ENCODE results near the gene ZNF454. TPM values are rescaled to one million over a fixed set of nuclear protein-coding genes. Genes with fewer than 3 reads are reported as not detected.
A peak's percentile ranks its signal among the peaks of the same experiment; 100 is the strongest.

Gene ZNF454
- total and polyA plus RNA-seq, 2 experiments from 2014 or later, result 4.9 to 5.9 TPM

DNA sequence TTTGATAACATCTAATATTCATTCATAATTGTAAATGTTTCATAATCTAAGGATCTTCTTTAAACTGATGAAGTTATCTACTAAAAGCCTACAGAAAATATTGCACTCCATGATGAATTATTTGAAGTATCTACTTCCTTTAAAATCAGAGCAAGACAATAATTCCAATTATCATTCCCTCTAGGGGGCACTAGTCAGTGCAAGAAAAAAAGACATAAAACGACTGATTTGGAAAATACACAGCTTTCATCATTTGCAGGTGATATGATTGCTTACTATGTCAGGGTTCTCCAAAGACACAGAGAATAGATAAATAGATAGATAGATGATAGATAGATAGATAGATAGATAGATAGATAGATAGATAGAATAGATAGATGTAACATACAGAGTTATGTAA is 67.7 kb downstream of the ZNF454 start:
- Histone ChIP-seq H3K36me3 (ENCODE audit: insufficient read depth) (no peaks in the 10 kb centered on the region; the same call in 1 of the 2 replicates), H3F3A (replicated peaks; ENCODE audit: low read depth) (no peaks in the 10 kb centered on the region), H3K4me3 (no peak overlapping the region), H3K27me3 (ENCODE audit: insufficient read depth) (no peaks in the 10 kb centered on the region), H2AFZ (no peak overlapping the region), H3K9me2 (ENCODE audit: insufficient read depth) (no peaks in the 10 kb centered on the region), H4K20me1 (replicated peaks; ENCODE audit: insufficient read depth) (no peaks in the 10 kb centered on the region), H3K27ac (ENCODE audit: low read depth) (no peak overlapping the region), H3K4me1 (ENCODE audit: insufficient read depth) (no peaks in the 10 kb centered on the region), H3K4me2 (no peak overlapping the region), H3K79me2 (replicated peaks; ENCODE audit: insufficient read depth) (no peaks in the 10 kb centered on the region)
- DNase-seq (ENCODE audit: low spot score) (no peak), ATAC-seq (no peak)
- Mint-ChIP-seq H3K27me3 (ENCODE audit: insufficient read depth, low read depth, poor library complexity) (peaks cover 2% of the 10 kb centered on the region), H3K4me1 (no peaks in the 10 kb centered on the region), H3K4me3 (no peak overlapping the region), H3K27ac (no peak overlapping the region), H3K9me3 (peaks cover 85% of the 10 kb centered on the region), H3K36me3 (ENCODE audit: low read depth) (peaks cover 8% of the 10 kb centered on the region; the same call in 2 of the 3 replicates)
- TF ChIP-seq, protein P1, sequence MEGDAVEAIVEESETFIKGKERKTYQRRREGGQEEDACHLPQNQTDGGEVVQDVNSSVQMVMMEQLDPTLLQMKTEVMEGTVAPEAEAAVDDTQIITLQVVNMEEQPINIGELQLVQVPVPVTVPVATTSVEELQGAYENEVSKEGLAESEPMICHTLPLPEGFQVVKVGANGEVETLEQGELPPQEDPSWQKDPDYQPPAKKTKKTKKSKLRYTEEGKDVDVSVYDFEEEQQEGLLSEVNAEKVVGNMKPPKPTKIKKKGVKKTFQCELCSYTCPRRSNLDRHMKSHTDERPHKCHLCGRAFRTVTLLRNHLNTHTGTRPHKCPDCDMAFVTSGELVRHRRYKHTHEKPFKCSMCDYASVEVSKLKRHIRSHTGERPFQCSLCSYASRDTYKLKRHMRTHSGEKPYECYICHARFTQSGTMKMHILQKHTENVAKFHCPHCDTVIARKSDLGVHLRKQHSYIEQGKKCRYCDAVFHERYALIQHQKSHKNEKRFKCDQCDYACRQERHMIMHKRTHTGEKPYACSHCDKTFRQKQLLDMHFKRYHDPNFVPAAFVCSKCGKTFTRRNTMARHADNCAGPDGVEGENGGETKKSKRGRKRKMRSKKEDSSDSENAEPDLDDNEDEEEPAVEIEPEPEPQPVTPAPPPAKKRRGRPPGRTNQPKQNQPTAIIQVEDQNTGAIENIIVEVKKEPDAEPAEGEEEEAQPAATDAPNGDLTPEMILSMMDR (conservative IDR thresholded peaks at IDR 0.05; ENCODE audit: low read depth in 2 of 2), result peak in 1 of 2 experiments; percentile 49; a peak in 3 of 4 replicates
- TF ChIP-seq, protein P2, sequence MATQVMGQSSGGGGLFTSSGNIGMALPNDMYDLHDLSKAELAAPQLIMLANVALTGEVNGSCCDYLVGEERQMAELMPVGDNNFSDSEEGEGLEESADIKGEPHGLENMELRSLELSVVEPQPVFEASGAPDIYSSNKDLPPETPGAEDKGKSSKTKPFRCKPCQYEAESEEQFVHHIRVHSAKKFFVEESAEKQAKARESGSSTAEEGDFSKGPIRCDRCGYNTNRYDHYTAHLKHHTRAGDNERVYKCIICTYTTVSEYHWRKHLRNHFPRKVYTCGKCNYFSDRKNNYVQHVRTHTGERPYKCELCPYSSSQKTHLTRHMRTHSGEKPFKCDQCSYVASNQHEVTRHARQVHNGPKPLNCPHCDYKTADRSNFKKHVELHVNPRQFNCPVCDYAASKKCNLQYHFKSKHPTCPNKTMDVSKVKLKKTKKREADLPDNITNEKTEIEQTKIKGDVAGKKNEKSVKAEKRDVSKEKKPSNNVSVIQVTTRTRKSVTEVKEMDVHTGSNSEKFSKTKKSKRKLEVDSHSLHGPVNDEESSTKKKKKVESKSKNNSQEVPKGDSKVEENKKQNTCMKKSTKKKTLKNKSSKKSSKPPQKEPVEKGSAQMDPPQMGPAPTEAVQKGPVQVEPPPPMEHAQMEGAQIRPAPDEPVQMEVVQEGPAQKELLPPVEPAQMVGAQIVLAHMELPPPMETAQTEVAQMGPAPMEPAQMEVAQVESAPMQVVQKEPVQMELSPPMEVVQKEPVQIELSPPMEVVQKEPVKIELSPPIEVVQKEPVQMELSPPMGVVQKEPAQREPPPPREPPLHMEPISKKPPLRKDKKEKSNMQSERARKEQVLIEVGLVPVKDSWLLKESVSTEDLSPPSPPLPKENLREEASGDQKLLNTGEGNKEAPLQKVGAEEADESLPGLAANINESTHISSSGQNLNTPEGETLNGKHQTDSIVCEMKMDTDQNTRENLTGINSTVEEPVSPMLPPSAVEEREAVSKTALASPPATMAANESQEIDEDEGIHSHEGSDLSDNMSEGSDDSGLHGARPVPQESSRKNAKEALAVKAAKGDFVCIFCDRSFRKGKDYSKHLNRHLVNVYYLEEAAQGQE (IDR thresholded peaks at IDR 0.05; ENCODE audit: unreplicated experiment), result no peak

Other genes with a start within 250 kb of the ZNF454 start
- 15.7 and 27.3 TPM in 2 replicates for gene ZNF354A, start 210.5 kb upstream of the ZNF454 start, total RNA-seq (2014; rRNA removed; shearing (Covaris generic))
- 14.1 and 22.6 TPM in 2 replicates for gene ZNF354A, start 210.5 kb upstream of the ZNF454 start, polyA plus RNA-seq (2016; fragmentation: Nextera tagmentation; extraction: Ambion mirVana)
- gene ZNF354B, start 81.2 kb upstream of the ZNF454 start, total RNA-seq (2014; rRNA removed; shearing (Covaris generic)), result 11.5 and 12.3 TPM in 2 replicates
- 9.0 and 9.2 TPM in 2 replicates for gene ZNF354B, start 81.2 kb upstream of the ZNF454 start, polyA plus RNA-seq (2016; fragmentation: Nextera tagmentation; extraction: Ambion mirVana)
- gene ZFP2, start 45.3 kb upstream of the ZNF454 start, total RNA-seq (2014; rRNA removed; shearing (Covaris generic)), result 0.42 and 0.62 TPM in 2 replicates
- 0.61 and 1.4 TPM in 2 replicates for gene ZFP2, start 45.3 kb upstream of the ZNF454 start, polyA plus RNA-seq (2016; fragmentation: Nextera tagmentation; extraction: Ambion mirVana)
- gene GRM6, start 54.1 kb downstream of the ZNF454 start, total RNA-seq (2014; rRNA removed; shearing (Covaris generic)), result not detected in 2 replicates
- 0.19 and 0.50 TPM in 2 replicates for gene GRM6, start 54.1 kb downstream of the ZNF454 start, polyA plus RNA-seq (2016; fragmentation: Nextera tagmentation; extraction: Ambion mirVana)
- 3.5 and 5.6 TPM in 2 replicates for gene ZNF879, start 82.6 kb downstream of the ZNF454 start, total RNA-seq (2014; rRNA removed; shearing (Covaris generic))
- 3.0 and 3.9 TPM in 2 replicates for gene ZNF879, start 82.6 kb downstream of the ZNF454 start, polyA plus RNA-seq (2016; fragmentation: Nextera tagmentation; extraction: Ambion mirVana)
- 9.8 and 11.3 TPM in 2 replicates for gene ZNF354C, start 119.2 kb downstream of the ZNF454 start, total RNA-seq (2014; rRNA removed; shearing (Covaris generic))
- gene ZNF354C, start 119.2 kb downstream of the ZNF454 start, polyA plus RNA-seq (2016; fragmentation: Nextera tagmentation; extraction: Ambion mirVana), result 0.99 and 1.6 TPM in 2 replicates